Eye (tissue), 1 donor: ENCODE measurements around the gene NT5C.
"Not testable (repeated sequence)": the region's sequence is repeated elsewhere in the genome, so short reads cannot be mapped to it uniquely, and the experiment has no call there.

ENCODE experiments used
- DNase-seq: peaks from one replicate; pipeline ENCODE4 v3.0.0-alpha.2; 2015

NT5C gene

DNA sequence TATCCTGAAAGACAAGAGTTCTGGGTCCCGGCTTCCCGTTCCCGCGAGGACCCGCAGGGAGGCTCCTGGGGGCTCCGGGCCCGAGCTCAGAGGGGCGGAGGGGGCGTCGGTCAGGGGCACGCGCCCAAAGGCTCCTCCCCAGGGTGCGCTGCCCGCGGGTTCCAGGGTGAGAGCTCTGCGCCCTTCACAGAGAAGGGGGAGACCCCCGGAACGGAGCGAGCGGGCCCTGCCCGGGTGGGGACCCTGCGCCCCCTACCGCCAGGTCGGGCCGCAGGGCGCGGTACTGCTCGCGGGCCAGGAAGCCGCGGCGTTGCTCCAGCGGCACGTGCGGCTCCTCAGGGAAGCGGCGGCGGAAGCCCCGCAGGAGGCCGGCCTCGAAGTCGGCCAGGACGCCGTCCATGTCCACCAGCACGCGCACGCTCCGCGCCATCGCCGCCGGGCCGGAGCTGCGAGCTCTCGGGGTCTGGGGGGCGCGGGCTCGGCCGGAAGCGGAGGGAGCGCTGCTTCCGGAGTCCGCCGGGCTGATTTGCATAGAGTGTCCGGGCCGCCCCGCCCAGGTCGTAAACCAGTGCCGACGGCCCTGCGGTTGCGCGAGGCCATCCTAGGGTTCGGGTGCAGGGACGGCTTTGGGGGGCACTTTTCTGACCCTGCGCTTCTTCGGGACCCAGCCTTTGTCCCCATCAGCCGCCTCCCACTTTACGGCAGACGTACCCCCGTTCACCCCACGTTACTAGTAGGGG lies at the start of gene NT5C:
TSS of gene NT5C (minus strand) at position 465 of the 740 bp plus-strand sequence. CDS start at position 430, 35 bp downstream.
- peak; percentile 93 for DNase-seq

- DNase-seq = no peak
Measured at GRCh38 chr17:75181110-75181509, 49.6 kb upstream of the NT5C start.

DNA sequence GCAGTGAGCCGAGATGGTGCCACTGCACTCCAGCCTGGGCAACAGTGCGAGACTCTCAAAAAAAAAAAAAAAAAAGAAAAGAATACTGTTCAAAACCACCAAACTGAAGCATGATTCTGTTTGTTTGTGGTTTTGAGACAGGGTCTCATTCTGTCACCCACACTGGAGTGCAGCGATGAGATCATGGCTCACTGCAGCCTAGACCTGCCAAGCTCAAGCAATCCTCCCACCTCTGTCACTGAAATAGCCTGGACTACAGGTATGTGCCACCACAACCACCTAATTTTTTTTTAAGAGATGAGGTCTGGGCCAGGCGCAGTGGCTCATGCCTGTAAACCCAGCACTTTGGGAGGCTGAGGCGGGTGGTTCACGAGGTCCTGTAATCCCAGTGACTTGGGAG lies 46.9 kb upstream of the NT5C start:
- no peak for DNase-seq

GRCh38 chr17:75176625-75177024 lies 45.1 kb upstream of the NT5C start:
- no peak for DNase-seq

GRCh38 chr17:75174996-75175395 lies 43.5 kb upstream of the NT5C start:
- DNase-seq = no peak

- DNase-seq = no peak
Measured at GRCh38 chr17:75173526-75173925, 42.0 kb upstream of the NT5C start.

GRCh38 chr17:75168998-75169397 lies 37.5 kb upstream of the NT5C start:
- no peak for DNase-seq

GRCh38 chr17:75164606-75165005 lies 33.1 kb upstream of the NT5C start:
- not testable (repeated sequence) for DNase-seq

DNA sequence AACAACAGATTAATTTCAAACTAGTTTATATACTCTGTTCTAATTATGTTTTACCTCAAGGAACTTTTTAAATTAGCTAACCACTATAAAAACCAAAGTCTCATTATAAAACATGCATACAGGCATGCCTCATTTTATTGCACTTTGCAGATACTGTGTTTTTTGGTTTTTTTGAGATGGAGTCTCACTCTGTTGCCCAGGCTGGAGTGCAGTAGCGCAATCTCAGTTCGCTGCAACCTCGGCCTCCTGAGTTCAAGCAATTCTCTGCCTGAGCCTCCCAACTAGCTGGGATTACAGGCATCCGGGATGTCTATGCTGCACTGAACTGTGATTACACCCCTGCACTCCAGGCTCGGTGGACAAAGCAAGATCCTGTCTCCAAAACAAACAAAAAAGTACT lies 31.5 kb upstream of the NT5C start:
- DNase-seq = no peak

GRCh38 chr17:75160211-75160610 lies 28.7 kb upstream of the NT5C start:
- no peak for DNase-seq

DNA sequence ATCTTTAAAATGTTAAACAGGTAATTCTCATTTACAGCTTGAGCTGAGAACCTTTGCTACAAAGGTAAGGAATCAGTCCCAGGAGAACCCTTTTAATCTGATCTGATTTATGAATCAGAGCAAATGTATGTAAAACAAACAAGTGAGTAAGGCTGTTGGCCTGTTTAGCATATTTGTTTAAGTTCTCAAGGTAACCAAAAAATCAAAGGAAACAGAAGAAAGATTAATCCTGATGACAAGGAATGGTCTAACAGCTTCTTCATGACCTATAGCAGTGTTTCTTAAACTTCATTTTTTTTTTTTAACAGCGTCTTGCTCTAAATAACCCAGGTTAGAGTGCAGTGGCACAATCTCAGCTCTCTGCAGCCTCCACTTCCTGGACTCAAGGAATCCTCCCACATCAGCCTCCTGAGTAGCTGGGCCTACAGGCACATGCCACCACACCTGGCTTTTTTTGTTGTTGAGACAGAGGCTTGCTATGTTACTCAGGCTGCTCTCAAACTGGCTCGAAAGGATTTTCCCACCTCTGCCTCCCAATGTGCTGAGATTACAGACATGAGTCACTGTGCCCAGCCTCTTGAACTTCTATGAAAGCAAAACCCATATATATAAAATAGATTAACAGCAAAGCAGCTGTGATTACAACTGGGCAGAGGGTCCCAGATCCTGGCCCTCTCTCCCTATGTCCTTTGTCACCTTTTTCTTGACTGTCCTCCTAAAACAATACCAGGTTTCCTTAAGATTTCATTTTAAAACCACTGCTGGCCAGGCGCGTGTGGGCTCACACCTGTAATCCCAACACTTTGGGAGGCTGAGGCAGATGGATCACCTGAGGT lies 27.9 kb upstream of the NT5C start:
- DNase-seq = no peak

DNA sequence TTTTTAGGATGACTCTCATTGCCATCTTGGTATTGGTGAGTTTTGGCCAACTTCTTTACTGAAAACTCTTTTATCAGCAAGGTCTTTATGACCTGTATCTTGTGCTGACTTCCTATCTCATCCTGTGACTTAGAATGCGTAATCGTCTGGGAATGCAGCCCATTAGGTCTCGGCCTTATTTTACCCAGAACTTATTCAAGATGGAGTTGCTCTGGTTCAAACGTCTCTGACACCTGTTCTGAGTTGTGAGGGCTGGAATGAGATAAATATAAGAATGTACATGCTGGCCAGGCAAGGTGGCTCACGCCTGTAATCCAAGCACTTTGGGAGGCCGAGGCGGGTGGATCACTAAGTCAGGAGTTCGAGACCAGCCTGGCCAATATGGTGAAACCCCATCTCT lies 26.9 kb upstream of the NT5C start:
- not testable (repeated sequence) for DNase-seq

DNA sequence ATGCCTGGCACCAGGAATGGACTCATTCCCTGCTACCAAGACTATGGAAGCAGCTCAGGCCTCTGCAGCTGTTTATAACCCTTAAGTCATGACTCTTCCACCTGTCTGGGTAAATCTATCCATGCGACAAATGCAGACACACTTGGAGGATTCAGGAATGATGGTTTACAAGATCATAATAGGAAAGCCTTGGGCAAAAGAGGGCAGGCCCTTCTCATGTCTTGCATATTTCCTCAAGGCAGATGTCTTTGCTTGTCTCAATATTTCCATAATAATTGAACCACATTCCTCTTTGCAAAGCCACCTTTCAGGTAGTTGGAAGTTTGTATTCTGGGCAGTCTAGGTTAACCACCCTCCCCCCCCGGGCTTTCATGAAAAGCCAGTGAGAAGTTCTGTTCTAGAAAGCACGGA lies 23.7 kb upstream of the NT5C start:
- peak; percentile 60 for DNase-seq

DNA sequence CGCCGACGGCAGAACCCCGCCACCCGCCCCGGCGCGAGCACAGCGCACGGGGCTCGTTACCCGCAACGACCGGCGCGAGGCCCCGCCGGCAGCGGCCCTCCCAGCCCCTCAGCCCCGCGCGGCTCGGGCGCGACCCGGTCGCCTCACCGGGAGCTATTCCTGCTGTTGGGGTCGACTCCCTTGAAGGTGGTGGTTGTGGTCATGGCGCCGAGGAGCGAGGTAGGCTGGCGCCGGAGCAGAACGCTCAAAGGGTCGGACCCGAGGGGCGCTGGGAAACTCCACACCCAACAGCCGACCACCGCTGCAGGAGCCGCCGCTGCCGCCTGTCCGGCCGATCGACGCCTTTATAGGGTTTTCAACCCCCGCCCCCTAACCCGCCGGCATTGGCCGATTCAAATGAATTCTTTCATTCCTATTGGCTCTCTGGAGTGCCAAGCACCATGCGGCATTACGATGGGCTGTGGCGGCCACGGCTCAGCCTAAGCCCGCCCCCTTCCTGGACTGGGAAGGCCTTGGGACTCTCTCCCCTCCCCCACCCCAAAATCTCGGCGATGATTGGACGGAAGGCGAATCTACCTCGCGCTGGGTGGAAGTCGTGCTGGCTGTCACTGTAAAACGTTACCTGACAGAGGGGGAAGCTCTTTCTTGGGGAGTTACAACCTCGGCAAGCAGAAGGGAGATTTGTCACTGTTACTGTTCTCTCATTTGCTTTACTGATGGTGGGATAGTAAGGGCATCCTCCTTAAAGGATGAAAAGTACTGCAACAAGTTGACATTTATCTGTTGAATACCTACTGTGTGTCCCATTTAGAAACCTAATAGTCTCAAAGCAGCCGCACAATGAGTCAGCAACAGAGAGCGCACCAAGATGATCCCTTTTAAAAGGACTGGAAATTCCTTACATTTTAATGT lies 22.9 kb upstream of the NT5C start, which contains the start of gene JPT1:
TSS of gene JPT1 (minus strand) at position 318 of the 912 bp plus-strand sequence. CDS start at position 203, 115 bp downstream.
- DNase-seq = peak; percentile 99

DNA sequence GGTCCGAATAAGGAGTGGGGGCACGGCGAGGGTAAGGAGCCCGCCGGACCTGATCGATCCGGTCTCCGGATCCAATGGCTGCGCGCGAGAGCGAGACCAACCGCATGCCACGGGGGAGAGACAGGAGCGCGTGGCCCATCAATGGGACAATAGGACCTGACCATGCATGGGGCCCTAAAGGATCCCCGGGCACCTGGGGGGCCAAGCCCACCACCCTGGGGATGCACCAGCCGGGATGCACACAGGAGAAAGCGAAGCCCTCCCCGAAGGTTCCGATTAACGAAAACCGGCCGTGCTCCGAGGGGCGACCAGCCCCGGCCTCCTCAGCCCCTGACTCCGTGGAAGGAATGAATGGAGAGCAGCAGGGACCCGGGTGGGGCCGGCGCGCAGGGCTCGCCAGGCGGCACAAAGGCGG lies 22.2 kb upstream of the NT5C start:
- DNase-seq = no peak

GRCh38 chr17:75152922-75153779 lies 21.6 kb upstream of the NT5C start:
- DNase-seq = peak; percentile 86

DNA sequence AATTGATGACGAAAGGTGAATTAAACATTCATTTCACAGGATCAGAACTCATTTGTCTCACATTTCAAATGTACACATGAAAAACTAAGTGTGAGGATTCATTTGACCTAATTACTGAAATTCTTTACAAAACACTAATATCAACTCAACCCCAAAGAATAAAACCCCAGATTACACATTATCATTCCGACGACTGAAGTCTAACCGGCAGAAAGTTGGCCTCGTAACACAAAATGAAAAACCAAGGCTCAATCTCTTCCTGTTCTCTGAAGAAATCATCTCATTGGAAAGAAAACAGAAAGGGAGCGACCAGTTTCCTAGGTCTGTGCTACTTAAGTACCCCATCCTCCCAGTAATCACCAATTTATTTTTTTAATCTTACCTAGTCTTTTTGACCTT lies 21.0 kb upstream of the NT5C start:
- no peak for DNase-seq

DNA sequence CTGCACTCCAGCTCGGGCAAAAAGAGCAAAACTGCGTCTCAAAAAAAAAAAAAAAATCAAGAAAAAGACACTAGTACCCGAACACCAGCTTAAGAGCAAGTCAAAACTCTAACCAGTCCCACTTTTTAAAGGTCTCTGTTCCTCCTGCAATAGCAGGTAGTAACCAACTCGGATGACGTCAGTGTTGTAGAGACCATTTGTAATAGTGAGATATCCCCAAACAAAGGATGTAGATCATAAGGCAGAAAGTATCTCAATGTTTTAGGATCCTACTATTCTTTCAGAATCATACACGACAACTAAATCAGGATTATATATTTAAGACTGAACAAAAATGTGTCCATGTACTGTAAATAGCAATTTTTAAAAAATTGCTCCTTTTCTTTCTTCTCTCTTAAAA lies 20.4 kb upstream of the NT5C start:
- DNase-seq = peak; percentile 67

DNA sequence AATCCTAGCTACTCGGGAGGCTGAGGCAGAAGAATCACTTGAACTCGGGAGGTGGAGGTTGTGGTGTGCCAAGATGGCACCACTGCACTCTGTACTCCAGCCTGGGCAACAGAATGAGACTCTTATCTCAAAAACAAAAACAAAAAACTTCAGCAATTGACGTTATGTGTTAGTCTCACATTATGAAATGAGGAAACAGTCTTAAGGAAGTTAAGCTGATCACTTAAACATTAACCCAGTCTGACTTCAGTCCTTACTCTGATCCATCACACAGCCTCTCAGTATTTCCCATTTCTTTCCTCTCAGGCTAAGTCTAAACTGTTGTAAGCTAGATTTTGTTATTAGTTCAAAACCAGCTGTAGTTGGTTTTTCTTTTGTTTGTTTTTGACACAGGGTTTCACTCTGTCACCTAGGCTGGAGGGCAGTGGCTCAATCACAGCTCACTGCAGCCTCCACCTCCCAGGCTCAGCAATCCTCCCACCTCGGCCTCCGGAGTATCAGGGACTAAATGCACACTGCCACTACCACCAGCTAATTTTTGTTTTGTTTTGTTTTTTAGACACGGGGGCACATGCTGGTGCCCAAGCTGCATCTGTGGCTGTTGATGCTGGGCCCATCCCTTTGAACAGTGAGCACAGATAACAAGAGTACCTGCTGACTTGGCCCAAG lies 16.5 kb upstream of the NT5C start:
- DNase-seq = no peak

- DNase-seq = no peak
Measured at GRCh38 chr17:75146592-75146991, 15.1 kb upstream of the NT5C start.

DNA sequence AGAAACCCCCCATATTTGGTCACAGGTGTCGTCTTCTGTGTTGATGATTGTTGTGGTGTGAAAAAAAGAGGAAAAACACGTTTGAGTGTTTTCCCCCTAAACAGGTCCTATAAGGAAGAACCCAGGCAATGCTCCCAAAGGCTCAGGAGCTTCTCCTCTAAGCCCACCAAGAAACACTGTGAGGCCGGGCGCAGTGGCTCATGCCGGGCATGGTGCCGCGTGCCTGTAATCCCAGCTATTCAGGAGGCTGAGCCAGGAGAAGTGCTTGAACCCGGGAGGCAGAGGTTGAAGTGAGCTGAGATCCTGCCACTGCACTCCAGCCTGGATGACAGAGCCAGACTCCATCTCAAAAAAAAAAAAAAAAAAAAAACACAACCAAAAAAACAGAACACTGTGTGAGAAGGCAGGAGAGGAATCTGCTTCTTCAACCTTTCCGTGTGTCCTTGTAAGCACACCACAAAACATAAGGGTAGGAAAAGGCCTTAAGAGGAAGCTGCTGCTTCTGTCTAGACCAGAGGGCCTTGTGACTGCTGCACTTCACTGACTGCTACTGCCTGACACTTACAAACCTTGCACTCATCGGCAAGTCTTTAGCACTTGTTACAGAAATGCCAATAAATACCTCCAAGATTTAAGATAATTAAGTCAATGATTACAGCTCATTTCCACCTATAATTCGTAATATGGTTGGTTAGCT lies 13.4 kb upstream of the NT5C start:
- DNase-seq = no peak
